CD4-positive, alpha-beta memory T cell (primary cell): Measurements from ENCODE around the gene RIN3. TPM values are rescaled to one million over a fixed set of nuclear protein-coding genes. Genes with fewer than 3 reads are reported as not detected.
A peak's percentile ranks its signal among the peaks of the same experiment; 100 is the strongest.

Experiments
- CTCF ChIA-PET: fragments of 350-600 bp; sonication (Branson Sonifier 250); formaldehyde crosslinking; loops from one replicate; lab custom pipeline; 2021; ENCODE audit warnings: inconsistent platforms; ENCODE audit not compliant: partially characterized antibody; lab: Charles Lee
- POLR2A ChIA-PET: fragments of 350-600 bp; sonication (Branson Sonifier 250); formaldehyde crosslinking; loops from one replicate; lab custom pipeline; 2021; ENCODE audit not compliant: partially characterized antibody; lab: Charles Lee
- DNase-seq, 5 donors: peaks; one replicate each; pipeline versions ENCODE4 v3.0.0 to v3.0.0-alpha.2; 2020 to 2022; ENCODE audit warnings: mixed read lengths in 1 of 5
- H3K27ac ChIP-seq: one replicate; pipeline ENCODE4 v1.7.0; 2013; ENCODE audit warnings: low read depth, low read length
- H3K27me3 ChIP-seq: 2 replicates; pipeline ENCODE4 v1.7.0; 2013; ENCODE audit warnings: mild to moderate bottlenecking, low read length, moderate library complexity; ENCODE audit not compliant: insufficient read depth
- H3K36me3 ChIP-seq: 2 replicates; pipeline ENCODE4 v1.7.0; 2013; ENCODE audit warnings: mild to moderate bottlenecking, low read length, moderate library complexity; ENCODE audit not compliant: insufficient read depth
- H3K4me1 ChIP-seq: 2 replicates; pipeline ENCODE4 v1.7.0; 2013; ENCODE audit warnings: mild to moderate bottlenecking, low read length, moderate library complexity; ENCODE audit not compliant: insufficient read depth
- H3K4me3 ChIP-seq, 2 donors: one replicate each; pipeline ENCODE4 v1.7.0; 2013; ENCODE audit warnings: low read length in 2 of 2, mild to moderate bottlenecking in 1 of 2
- H3K9me3 ChIP-seq, 2 donors: one replicate each; pipeline ENCODE4 v1.7.0; 2013; ENCODE audit warnings: low read length in 2 of 2, control low read depth in 1 of 2; ENCODE audit not compliant: control insufficient read depth in 1 of 2
- H3K27ac Mint-ChIP-seq, 7 donors: one replicate each; pipeline ENCODE4 v1.8.0; 2020 to 2021; ENCODE audit warnings: mixed read lengths in 7 of 7, mild to moderate bottlenecking in 6 of 7, inconsistent platforms in 3 of 7, moderate library complexity in 3 of 7
- H3K27me3 Mint-ChIP-seq, 2 donors: one replicate each; pipeline ENCODE4 v1.8.0; 2020 to 2021; ENCODE audit warnings: mixed read lengths in 2 of 2
- H3K36me3 Mint-ChIP-seq, 2 donors: one replicate each; pipeline ENCODE4 v1.8.0; 2020 to 2021; ENCODE audit warnings: mixed read lengths in 2 of 2, inconsistent platforms in 1 of 2, mild to moderate bottlenecking in 1 of 2
- H3K4me1 Mint-ChIP-seq, 4 donors: one replicate each; pipeline ENCODE4 v1.8.0; 2020 to 2021; ENCODE audit warnings: mixed read lengths in 4 of 4, mild to moderate bottlenecking in 1 of 4
- H3K4me3 Mint-ChIP-seq, 8 donors: one replicate each; pipeline ENCODE4 v1.8.0; 2020 to 2021; ENCODE audit warnings: mixed read lengths in 8 of 8, mild to moderate bottlenecking in 7 of 8, moderate library complexity in 6 of 8, inconsistent platforms in 3 of 8
- H3K9me3 Mint-ChIP-seq, 8 donors: one replicate each; pipeline ENCODE4 v1.8.0; 2020 to 2021; ENCODE audit warnings: mixed read lengths in 8 of 8, mild to moderate bottlenecking in 5 of 8, inconsistent platforms in 3 of 8, moderate library complexity in 1 of 8
- intact Hi-C: fragments of 100-400 bp; cut with micrococcal nuclease; formaldehyde crosslinking; loops from one replicate; pipeline ENCODE4 v1.15.1; 2023
- polyA plus RNA-seq, 2 donors: library from polyadenylated mRNA; unstranded; fragments of 300-500 nt; fragmentation: Illumina TruSeq; gene quantifications; one replicate each; pipeline ENCODE4 v1.2.3, GENCODE V29; 2021
- total RNA-seq, 2 experiments: library from RNA; stranded (reverse); gene quantifications; one replicate each; pipeline ENCODE4 v1.2.3, GENCODE V29; 2021

Gene RIN3
- total and polyA plus RNA-seq, 4 experiments from 2014 or later = 4.0 to 74.9 (median 45.9) TPM

GRCh38 chr14:92549859-92550230 is 36.3 kb downstream of the RIN3 start:
- ChIA-PET POLR2A (no interaction called here), CTCF (interaction anchor here (0.7 to 1.7 kb wide), 5 partner anchors 15 to 137 kb away, joined by 3 to 8 read pairs (median 4); no protein-coding TSS in a partner anchor)
- no peak overlapping the region for H3K27ac ChIP-seq
- Mint-ChIP-seq H3K4me1 (peaks cover 10 to 29% (median 17%) of the 10 kb centered on the region in 4 donors), H3K4me3 (no peak overlapping the region), H3K27ac (no peak overlapping the region), H3K36me3 (no peaks in the 10 kb centered on the region), H3K27me3 (no peaks in the 10 kb centered on the region), H3K9me3 (peaks cover 0 to 2% (median 0%) of the 10 kb centered on the region in 8 donors)
- no peaks in the 10 kb centered on the region for H3K9me3 ChIP-seq
- no peaks in the 10 kb centered on the region for H3K36me3 ChIP-seq
- peaks cover 15% of the 10 kb centered on the region for H3K4me1 ChIP-seq
- no peak overlapping the region for H3K4me3 ChIP-seq
- no peaks in the 10 kb centered on the region for H3K27me3 ChIP-seq
- intact Hi-C loops = no loop called here
- DNase-seq = no peak

GRCh38 chr14:92551044-92551841 is 37.7 kb downstream of the RIN3 start:
- POLR2A ChIA-PET = no interaction called here
- intact Hi-C loops = loop anchor here (1.0 kb wide), 1 partner anchor 130 kb away; no protein-coding TSS in a partner anchor
- no peak overlapping the region for H3K4me3 Mint-ChIP-seq
- H3K27me3 ChIP-seq = no peaks in the 10 kb centered on the region
- peaks cover 0 to 2% (median 0%) of the 10 kb centered on the region in 8 donors for H3K9me3 Mint-ChIP-seq
- H3K36me3 ChIP-seq = no peaks in the 10 kb centered on the region
- H3K36me3 Mint-ChIP-seq = no peaks in the 10 kb centered on the region
- H3K4me1 ChIP-seq = peaks cover 25% of the 10 kb centered on the region
- H3K27me3 Mint-ChIP-seq = no peaks in the 10 kb centered on the region
- H3K4me3 ChIP-seq = no peak overlapping the region
- H3K27ac ChIP-seq = no peak overlapping the region
- peak in 3 of 5 donors; percentile 18 to 28 (median 23) for DNase-seq
- peaks cover 15 to 37% (median 23%) of the 10 kb centered on the region in 4 donors for H3K4me1 Mint-ChIP-seq
- CTCF ChIA-PET = interaction anchor here (0.9 to 1.1 kb wide), 3 partner anchors 29 to 130 kb away, joined by 3 read pairs; no protein-coding TSS in a partner anchor
- H3K27ac Mint-ChIP-seq = peak overlapping the region in 1 of 7 donors; percentile 12
- H3K9me3 ChIP-seq = no peaks in the 10 kb centered on the region

GRCh38 chr14:92552066-92552465 is 38.5 kb downstream of the RIN3 start:
- no peaks in the 10 kb centered on the region for H3K27me3 Mint-ChIP-seq
- H3K9me3 Mint-ChIP-seq = peaks cover 0 to 2% (median 0%) of the 10 kb centered on the region in 8 donors
- H3K27ac ChIP-seq = no peak overlapping the region
- H3K9me3 ChIP-seq = no peaks in the 10 kb centered on the region
- H3K4me1 Mint-ChIP-seq = peaks cover 21 to 45% (median 29%) of the 10 kb centered on the region in 4 donors
- peaks cover 0 to 7% of the 10 kb centered on the region in 2 donors for H3K36me3 Mint-ChIP-seq
- H3K27me3 ChIP-seq = no peaks in the 10 kb centered on the region
- ChIA-PET POLR2A (no interaction called here), CTCF (no interaction called here)
- no peak for DNase-seq
- no peak overlapping the region for H3K4me3 Mint-ChIP-seq
- H3K27ac Mint-ChIP-seq = no peak overlapping the region
- no peaks in the 10 kb centered on the region for H3K36me3 ChIP-seq
- no peak overlapping the region for H3K4me3 ChIP-seq
- intact Hi-C loops = no loop called here
- H3K4me1 ChIP-seq = peaks cover 28% of the 10 kb centered on the region

GRCh38 chr14:92553438-92553837 is 39.9 kb downstream of the RIN3 start:
- intact Hi-C loops = no loop called here
- H3K4me3 ChIP-seq = no peak overlapping the region
- H3K27me3 Mint-ChIP-seq = no peaks in the 10 kb centered on the region

GRCh38 chr14:92555465-92556111 is 42.0 kb downstream of the RIN3 start:
- no peaks in the 10 kb centered on the region for H3K36me3 ChIP-seq
- peaks cover 28% of the 10 kb centered on the region for H3K4me1 ChIP-seq
- H3K27me3 Mint-ChIP-seq = peaks cover 0 to 2% of the 10 kb centered on the region in 2 donors
- intact Hi-C loops = no loop called here
- H3K4me3 ChIP-seq = no peak overlapping the region
- no peak for DNase-seq
- peaks cover 21 to 43% (median 34%) of the 10 kb centered on the region in 4 donors for H3K4me1 Mint-ChIP-seq
- H3K9me3 ChIP-seq = no peaks in the 10 kb centered on the region
- no peak overlapping the region for H3K27ac ChIP-seq
- peaks cover 0 to 15% of the 10 kb centered on the region in 2 donors for H3K36me3 Mint-ChIP-seq
- POLR2A ChIA-PET = interaction anchor here (0.8 to 1.2 kb wide), 2 partner anchors 11 to 32 kb away, joined by 3 read pairs; no protein-coding TSS in a partner anchor
- CTCF ChIA-PET = interaction anchor here (0.6 kb wide), 1 partner anchor 9 kb away, joined by 3 read pairs; no protein-coding TSS in a partner anchor
- H3K27me3 ChIP-seq = no peaks in the 10 kb centered on the region
- H3K9me3 Mint-ChIP-seq = no peaks in the 10 kb centered on the region
- peak overlapping the region in 1 of 8 donors; percentile 17 for H3K4me3 Mint-ChIP-seq
- H3K27ac Mint-ChIP-seq = no peak overlapping the region

More at GRCh38 chr14:92553438-92553837, 39.9 kb downstream of the RIN3 start:
- Histone ChIP-seq H3K27me3 (no peaks in the 10 kb centered on the region), H3K27ac (no peak overlapping the region), H3K9me3 (no peaks in the 10 kb centered on the region), H3K36me3 (no peaks in the 10 kb centered on the region), H3K4me1 (peaks cover 28% of the 10 kb centered on the region)
- H3K4me3 Mint-ChIP-seq = no peak overlapping the region
- H3K36me3 Mint-ChIP-seq = peaks cover 0 to 11% of the 10 kb centered on the region in 2 donors
- ChIA-PET POLR2A (no interaction called here), CTCF (interaction anchor here (0.7 kb wide), 1 partner anchor 60 kb away, joined by 3 read pairs; no protein-coding TSS in a partner anchor)
- DNase-seq = no peak
- no peak overlapping the region for H3K27ac Mint-ChIP-seq
- H3K4me1 Mint-ChIP-seq = peaks cover 21 to 37% (median 29%) of the 10 kb centered on the region in 4 donors
- H3K9me3 Mint-ChIP-seq = no peaks in the 10 kb centered on the region

GRCh38 chr14:92556255-92556741 is 42.7 kb downstream of the RIN3 start:
- peaks cover 19 to 40% (median 29%) of the 10 kb centered on the region in 4 donors for H3K4me1 Mint-ChIP-seq
- H3K4me3 Mint-ChIP-seq = peak overlapping the region in 1 of 8 donors; percentile 32
- H3K36me3 Mint-ChIP-seq = peaks cover 0 to 15% of the 10 kb centered on the region in 2 donors

More at GRCh38 chr14:92556255-92556741, 42.7 kb downstream of the RIN3 start:
- Mint-ChIP-seq H3K9me3 (no peaks in the 10 kb centered on the region), H3K27me3 (peaks cover 0 to 2% of the 10 kb centered on the region in 2 donors), H3K27ac (peak overlapping the region in 1 of 7 donors; percentile 9)
- ChIA-PET CTCF (interaction anchor here (0.6 to 1.3 kb wide), 2 partner anchors 8 to 10 kb away, joined by 3 read pairs; no protein-coding TSS in a partner anchor), POLR2A (interaction anchor here (0.8 kb wide), 1 partner anchor 10 kb away, joined by 3 read pairs; no protein-coding TSS in a partner anchor)
- Histone ChIP-seq H3K36me3 (no peaks in the 10 kb centered on the region), H3K4me1 (peaks cover 23% of the 10 kb centered on the region), H3K27ac (no peak overlapping the region), H3K27me3 (no peaks in the 10 kb centered on the region), H3K9me3 (no peaks in the 10 kb centered on the region), H3K4me3 (no peak overlapping the region)
- DNase-seq = no peak
- intact Hi-C loops = no loop called here
